IMR-90 (cell line): ENCODE data around the gene RNF43.

ENCODE experiments used
- POLR2A ChIP-seq: IDR thresholded peaks from 2 replicates; pipeline ENCODE4 v1.6.1; 2012; ENCODE audit warnings: mild to moderate bottlenecking, low read depth, low read length
- SMC3 ChIP-seq: fragments of 150-350 bp; IDR thresholded peaks from 2 replicates; pipeline ENCODE4 v1.6.1; 2016; ENCODE audit warnings: low read depth, mild to moderate bottlenecking, antibody characterized with exemption, low read length, moderate library complexity
- TF ChIP-seq, protein P1 (sequence below): conservative IDR thresholded peaks from 2 replicates; pipeline ENCODE4 v1.5.1; 2012; ENCODE audit warnings: mild to moderate bottlenecking, low read depth, low read length, improper control_type of control experiment

DNA sequence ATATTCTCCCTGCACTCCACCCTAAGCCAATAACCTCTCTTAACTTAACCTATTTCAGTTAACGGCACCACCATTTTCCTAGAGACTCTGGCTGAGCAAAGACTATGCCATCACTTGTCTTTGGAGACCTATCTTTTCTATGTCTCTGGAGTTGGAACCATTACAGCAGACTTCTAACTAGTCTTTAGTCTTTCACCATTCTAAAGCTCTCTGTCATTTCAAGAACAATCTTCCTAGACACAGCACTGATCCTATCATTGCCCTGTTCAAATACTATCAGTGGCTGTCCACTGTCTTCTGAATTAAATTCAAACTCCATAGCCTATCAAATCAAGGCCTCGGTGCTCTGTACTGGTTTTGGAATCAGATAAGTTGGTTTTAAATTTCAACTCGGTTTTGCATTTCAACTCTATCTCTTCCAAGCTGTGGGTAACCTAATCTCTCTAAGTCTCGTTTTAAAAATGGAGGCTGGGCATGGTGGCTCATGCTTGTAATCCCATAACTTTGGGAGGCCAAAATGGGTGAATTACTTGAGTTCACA is 31.9 kb downstream of the RNF43 start:
- TF ChIP-seq, protein P1, sequence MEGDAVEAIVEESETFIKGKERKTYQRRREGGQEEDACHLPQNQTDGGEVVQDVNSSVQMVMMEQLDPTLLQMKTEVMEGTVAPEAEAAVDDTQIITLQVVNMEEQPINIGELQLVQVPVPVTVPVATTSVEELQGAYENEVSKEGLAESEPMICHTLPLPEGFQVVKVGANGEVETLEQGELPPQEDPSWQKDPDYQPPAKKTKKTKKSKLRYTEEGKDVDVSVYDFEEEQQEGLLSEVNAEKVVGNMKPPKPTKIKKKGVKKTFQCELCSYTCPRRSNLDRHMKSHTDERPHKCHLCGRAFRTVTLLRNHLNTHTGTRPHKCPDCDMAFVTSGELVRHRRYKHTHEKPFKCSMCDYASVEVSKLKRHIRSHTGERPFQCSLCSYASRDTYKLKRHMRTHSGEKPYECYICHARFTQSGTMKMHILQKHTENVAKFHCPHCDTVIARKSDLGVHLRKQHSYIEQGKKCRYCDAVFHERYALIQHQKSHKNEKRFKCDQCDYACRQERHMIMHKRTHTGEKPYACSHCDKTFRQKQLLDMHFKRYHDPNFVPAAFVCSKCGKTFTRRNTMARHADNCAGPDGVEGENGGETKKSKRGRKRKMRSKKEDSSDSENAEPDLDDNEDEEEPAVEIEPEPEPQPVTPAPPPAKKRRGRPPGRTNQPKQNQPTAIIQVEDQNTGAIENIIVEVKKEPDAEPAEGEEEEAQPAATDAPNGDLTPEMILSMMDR, result no peak
- TF ChIP-seq POLR2A, result no peak
- TF ChIP-seq SMC3, result no peak
